NOMO-1 treated with DMSO at 0.1 percent for 48 hours (cell line): Measurements from ENCODE around the gene CDK5RAP3.

Experiments
- DNase-seq: peaks from one replicate; lab custom pipeline; 2025; ENCODE audit not compliant: unreplicated experiment; lab: John Stamatoyannopoulos, UW

Gene CDK5RAP3

DNA sequence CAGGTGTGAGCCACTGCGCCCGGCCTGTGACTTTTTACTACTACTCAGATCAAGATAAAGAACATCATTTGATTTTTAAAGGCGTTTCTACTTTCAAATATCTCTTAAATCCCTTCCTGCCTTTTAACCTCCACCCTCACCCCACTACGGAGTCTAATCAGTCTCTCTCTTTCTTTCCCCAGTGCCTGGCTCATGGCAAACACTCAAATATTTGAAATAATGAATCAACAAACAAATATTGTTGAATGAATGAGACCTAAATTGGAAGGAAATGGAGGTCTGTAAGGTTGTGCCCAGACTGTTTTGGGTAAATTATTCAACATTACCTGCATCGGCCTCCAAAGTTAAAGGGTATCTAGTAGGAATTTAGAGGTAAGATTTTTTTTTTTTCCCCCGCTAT, 52.0 kb downstream of the CDK5RAP3 start:
- no peak for DNase-seq

DNA sequence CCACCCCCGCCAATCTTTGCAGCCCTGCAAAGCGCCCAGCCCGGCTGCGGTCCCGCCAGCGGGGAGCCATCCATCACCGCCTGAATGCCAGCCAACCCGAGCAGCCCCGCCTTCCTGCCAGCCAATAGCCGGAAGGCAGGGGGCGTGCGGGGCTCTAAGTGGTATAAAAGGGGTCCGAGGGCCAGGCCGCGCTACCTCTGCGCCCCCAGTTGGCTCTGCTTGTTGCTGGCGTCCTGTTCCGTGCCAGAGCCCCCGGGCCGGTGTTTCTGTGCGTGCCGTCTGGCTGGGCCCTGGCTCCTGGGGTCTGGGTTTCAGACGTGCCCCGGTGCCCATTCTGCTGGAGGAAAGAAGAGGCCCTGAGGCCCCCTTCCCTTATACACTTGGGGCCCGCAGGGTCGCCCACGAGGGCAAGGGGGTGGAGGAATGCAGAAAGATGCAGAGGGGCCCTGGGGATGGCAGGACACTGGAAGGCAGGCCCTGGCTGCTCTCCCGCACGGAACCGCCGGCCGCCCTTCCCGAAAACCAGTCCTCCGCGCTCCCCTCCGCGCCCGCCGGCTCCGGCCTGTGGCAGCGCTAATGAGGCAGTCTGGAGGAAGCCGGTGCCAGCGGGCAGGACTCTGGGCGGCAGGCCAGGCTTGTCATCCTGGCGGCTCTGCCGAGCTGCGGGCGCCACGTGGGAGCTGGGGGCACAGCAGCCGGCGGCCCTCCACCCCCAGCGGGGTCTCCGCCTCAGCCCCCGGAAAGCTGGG, 52.7 kb downstream of the CDK5RAP3 start:
- peak; percentile 52 for DNase-seq

DNA sequence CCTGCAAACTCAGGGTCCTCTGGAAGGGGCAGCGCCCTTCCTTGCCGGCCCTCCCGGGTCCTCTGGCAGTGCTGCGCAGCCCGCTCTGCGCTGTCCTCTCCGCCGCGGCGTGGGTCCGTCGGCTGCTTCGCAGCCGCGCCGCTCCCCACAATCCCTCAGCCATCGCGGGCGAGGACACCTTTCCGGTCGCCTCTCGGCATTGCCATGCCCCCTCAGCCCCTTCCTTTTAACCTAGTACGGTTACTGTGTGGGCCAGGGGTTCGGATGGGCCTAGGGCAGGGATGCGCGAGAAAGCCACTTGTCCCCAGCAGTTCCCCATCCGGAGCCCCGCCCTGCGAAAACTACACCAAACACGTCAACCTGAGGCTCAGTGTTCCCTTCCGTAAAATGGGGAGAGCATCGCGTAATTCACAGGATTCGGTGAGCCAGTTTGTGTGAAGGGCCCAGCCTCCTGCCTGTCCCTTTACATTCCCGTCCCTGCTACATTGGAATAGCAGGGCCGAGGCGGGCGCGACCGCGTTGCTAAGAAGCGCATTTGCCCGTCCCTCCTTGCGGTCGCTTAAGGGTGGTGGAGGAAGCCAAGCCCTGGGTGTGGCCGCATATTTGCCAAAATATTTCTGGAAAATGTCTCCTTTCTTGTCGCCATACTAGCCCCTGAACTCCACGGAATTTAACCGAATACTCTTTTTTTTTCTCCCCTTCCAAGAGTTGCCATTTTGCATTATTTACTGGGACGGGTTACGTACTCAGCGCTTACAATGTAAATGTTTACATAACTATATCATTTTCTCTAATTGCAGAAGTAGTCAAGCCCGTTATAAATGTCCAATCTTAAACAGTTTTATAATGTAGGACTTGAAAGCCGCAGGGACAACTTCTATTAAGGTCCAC, 53.5 kb downstream of the CDK5RAP3 start:
- DNase-seq, result peak; percentile 42

DNA sequence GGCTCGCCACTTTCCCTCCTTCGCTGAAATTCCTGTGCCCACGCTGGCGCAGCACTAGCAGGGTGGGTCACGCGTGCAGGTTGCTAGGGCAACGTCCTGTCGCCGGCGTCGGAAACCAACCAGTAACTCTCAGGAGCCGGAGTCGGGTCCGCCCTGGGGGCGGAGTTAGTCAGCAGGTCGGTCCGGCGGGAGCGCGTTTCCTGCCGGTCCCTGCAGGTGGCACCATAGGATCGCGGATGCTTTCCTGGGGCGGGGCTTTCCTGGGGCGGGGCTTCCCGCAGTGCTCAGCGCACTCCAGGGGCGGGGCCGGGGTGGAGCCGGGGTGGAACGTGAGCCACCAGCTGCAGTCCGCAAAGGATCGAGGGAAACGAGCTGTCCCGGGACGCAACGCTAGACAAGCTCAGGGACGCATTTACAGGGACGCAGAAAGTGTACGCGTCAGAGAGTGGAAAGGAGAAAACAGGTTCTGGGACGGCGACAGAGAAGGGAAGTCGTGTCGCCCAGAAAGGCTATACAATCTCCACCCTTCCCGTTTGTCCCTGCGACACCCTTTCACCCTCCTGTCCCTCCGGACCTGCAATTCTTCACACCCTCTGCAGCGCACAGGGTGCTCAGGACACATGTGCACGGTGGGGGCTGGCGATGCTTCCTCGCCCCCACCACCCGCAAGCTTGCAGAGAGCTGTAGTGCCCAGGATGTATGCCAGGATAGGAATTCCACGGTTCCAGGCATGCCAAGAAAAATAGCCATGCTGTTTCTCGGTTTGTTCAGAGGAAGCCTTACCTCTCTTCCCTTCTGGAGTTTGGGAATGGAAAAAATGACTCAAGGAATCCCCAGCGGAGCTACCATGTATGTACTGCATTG, 54.4 kb downstream of the CDK5RAP3 start:
- DNase-seq, result peak; percentile 98

GRCh38 chr17:48025904-48026501, 55.1 kb downstream of the CDK5RAP3 start:
- no peak for DNase-seq

- peak; percentile 84 for DNase-seq
Observed at GRCh38 chr17:48026502-48027321, 55.8 kb downstream of the CDK5RAP3 start.

DNA sequence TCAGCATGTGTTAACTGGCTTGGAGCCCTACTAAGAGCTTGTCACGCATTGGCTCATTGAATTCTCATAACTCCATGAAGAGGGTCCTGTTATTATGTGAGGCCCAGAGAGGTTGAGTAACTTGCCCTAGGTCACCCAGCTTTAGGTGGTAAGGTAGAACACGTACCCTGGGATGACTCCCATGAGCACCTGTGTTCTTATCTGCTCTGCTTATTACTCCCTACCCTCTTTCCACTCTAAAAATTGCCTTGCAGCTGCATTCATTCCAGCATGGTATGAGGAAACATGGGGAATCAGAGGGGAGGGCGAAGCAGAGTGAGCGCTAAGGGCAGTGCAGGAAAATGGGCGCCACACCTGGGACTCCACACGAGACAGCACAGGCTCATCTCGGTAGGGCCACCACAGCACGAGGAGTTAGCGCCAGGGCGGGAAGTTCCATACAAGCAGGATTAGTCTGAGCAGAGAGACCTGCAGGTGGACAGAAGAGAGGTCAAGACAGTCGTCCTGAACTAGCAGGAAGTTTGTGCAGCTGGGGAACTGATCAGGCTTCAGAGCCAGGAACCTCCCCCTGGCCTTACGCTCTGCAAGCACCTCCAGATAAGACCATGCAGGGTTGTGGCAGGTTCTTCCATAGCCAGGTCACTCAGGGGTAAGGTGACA, 56.5 kb downstream of the CDK5RAP3 start:
- no peak for DNase-seq

DNA sequence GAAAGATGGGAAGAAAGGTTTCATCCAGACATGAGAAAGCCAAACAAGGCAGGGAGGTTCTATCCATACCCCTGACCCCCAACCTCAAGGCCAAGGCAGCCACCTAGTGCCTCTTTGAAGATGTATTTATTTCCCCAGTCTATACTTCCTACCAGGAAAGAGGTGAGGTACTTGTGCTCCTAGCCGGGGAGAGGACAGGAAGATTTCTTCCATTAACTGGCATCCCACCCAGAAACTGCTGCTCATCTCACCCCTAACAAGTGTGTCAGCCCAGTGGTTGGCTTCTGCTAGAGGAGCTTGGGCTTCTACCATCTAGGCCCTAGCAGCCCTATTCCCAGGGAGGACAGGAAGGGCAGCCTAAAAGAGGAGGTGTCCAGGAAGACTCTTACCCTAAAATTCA, 57.8 kb downstream of the CDK5RAP3 start:
- DNase-seq, result no peak

- DNase-seq, result no peak
Observed at GRCh38 chr17:48030531-48030930, 59.6 kb downstream of the CDK5RAP3 start.
